Stimulated activated CD4-positive, alpha-beta T cell treated with anti-CD3 and anti-CD28 coated beads, Interleukin-1b, Interleukin-23, amount 100 ng/mL, for 1 hour (primary cell): ENCODE results near the gene DLG2.
"Not testable (repeated sequence)": the region's sequence is repeated elsewhere in the genome, so short reads cannot be mapped to it uniquely, and the experiment has no call there.

Experiments
- DNase-seq, 2 donors: peaks; one replicate each; pipeline ENCODE4 v3.0.0-alpha.2; 2020; ENCODE audit warnings: low read depth in 2 of 2

DLG2 gene

DNA sequence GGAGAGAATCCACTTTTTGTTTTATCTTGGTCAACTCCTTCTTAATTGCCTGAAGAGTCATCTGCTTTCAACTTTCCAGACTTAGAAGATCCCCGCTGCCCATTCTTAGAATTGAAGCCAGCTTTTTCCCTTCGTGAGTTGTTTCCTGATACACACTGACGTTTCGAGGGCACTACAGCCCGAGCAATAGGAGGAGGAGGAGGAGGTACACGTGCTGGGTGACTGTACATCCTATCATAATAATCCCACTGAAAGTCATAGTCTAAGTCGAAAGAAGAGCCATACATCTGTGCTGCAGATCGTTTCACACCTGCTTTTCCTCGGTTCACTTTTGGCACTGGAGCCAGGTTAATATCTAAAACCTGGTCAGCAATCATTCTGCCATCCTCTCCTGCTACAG lies 606.1 kb downstream of the DLG2 start:
- no peak for DNase-seq

DNA sequence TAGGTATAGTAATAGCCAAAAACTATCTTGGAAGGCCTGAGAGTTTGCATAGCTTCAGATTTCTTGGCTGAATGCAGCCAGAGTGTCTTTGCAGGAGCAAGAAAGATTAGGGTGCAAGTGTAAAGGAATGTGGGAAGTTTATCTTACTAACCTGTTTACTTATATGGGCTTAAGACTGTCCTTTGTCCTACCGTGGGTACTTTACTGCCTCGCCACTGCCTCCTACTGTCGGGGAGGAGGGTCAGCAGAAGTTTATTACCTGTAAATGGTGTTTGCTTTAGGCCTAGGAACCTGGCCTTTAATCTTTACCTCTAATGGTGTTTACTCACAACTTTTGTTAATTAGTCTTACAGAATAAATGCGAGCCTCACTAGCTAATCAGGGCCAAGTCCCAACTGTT lies 633.8 kb downstream of the DLG2 start:
- DNase-seq = no peak

GRCh38 chr11:84990141-84990540 lies 637.0 kb downstream of the DLG2 start:
- no peak for DNase-seq

DNA sequence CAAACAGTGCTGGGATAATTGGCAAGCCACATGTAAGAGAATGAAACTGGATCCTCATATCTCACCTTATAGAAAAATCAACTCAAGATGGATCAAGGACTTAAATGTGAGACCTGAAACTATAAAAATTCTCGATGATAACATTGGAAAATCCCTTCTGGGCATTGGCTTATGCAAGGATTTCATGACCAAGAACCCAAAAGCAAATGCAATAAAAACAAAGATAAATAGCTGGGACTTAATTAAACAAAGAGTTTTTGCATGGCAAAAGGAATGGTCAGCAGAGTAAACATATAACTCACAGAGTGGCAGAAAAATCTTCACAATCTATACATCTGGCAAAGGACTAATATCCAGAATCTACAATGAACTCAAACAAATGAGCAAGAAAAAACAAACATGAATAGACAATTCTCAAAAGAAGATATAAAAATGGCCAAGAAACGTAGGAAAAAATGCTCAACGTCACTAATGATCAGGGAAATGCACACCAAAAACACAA lies 639.4 kb downstream of the DLG2 start:
- DNase-seq = not testable (repeated sequence)

DNA sequence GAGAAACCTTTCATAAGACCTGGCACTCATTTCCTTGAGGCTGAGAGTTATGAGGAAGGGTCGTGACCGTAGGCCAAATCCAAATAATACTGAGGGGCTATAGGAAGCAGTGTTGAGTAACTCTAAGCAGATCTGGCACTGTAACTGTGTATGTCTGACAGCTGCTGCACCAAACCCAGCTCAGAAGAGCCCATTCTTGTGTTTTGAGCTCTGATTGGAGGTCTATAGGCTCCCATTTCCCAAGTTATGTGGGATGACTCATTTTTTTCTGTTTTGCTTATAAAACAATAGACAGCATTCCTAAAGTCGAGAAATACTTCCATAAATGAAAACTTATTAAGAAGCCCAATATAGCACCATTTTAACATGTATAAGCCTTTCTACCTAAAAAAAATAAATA lies 645.8 kb downstream of the DLG2 start:
- DNase-seq = no peak

DNA sequence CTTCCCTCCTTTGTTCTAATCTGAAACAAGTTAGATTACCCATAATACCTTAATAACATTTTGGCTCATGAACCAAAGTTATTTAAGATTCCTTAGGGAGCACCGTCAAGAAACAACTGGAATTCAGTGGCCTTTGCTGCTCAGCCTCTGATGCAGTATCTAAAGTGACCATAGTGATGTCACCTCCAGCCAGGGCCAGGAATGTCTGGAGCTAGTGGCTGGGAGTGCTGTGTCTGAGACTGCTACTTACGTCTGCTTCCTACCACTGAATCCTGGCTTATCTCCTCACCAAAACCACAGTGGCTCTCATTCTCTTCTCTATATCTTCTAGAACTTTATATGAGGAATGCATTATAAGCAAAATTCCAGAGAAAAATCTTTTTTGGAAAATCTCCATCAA lies 658.0 kb downstream of the DLG2 start:
- no peak for DNase-seq

DNA sequence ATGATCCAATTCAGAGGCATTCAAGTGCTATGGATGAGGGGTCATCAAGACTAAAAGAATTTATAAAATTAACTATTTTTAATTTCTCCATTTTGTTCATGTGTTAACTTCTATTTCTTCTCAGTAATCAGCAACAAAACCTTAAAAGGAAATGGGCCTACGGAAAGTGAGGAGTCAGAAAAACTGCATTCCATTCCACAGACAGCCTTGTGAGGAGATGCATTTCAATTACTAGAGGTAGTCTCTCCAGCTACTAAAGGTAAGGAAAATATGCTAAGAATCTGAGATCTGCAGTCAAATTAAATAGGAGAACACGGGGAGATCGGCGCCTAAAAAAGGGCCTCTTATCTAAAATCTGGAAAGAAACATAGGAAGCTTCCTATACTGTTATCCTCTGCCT lies 661.7 kb downstream of the DLG2 start:
- no peak for DNase-seq

- no peak for DNase-seq
Measured at GRCh38 chr11:84963240-84963639, 663.9 kb downstream of the DLG2 start.

DNA sequence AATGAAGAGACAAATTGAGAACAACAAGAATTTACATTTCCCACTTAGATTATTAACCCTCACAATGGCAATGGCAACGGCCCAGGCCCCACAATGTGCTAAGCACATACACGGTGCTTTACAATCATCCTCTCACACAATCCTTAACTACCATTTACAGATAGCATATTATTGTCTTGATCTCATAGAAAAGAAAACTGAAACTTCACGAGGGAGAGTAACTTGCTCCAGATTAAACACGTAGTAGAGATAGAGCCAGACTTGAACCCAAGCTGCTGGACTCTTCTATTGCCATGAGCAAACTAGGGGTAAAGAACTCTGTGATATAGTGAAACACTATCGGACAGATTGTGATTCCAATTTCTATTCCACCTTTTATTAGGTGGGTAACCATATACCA lies 665.1 kb downstream of the DLG2 start:
- DNase-seq = no peak

DNA sequence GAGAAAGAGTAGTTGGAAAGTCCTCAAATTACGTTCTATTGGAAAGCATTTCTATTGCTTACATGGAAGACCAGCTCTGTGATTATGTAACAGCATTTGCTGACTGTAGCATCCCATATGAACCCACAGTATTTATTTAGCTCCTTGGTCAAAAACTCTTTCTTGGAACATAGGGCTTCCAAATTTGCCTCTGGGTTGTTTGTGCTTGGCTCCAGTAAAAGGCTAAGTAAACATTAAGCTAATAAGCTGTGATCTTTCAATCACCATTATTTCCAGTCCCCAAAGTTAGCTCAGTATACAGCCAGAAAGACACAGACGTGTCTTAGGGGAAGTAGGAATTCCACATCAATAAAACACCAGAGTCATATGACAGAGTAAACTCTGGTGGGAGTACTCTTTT lies 668.8 kb downstream of the DLG2 start:
- DNase-seq = no peak

- DNase-seq = no peak
Measured at GRCh38 chr11:84950569-84951270, 676.4 kb downstream of the DLG2 start.

- no peak for DNase-seq
Measured at GRCh38 chr11:84947970-84948580, 679.1 kb downstream of the DLG2 start.

GRCh38 chr11:84947070-84947469 lies 680.1 kb downstream of the DLG2 start:
- no peak for DNase-seq

DNA sequence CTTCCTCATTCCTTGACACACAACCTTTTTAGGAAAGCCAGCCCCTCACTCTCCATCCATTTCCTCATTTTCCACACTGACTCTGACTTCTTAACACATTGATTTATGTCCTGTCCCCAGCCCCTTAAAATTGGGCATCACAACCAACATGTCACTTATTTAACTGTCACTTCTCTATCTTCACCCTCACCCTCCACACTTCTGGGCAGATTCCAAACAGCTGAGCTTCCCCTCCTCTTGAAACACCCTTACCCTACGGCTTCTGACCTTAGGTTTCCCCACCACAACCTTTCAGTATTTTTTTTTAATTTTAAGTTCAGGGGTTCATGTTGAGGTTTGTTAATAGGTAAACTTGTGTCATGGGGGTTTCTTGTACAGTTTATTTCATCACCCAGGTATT lies 696.3 kb downstream of the DLG2 start:
- no peak for DNase-seq

- no peak for DNase-seq
Measured at GRCh38 chr11:84929738-84930137, 697.4 kb downstream of the DLG2 start.

GRCh38 chr11:84924154-84924692 lies 702.9 kb downstream of the DLG2 start:
- DNase-seq = no peak

GRCh38 chr11:84923489-84923888 lies 703.7 kb downstream of the DLG2 start:
- no peak for DNase-seq

- DNase-seq = no peak
Measured at GRCh38 chr11:84922836-84923235, 704.3 kb downstream of the DLG2 start.

DNA sequence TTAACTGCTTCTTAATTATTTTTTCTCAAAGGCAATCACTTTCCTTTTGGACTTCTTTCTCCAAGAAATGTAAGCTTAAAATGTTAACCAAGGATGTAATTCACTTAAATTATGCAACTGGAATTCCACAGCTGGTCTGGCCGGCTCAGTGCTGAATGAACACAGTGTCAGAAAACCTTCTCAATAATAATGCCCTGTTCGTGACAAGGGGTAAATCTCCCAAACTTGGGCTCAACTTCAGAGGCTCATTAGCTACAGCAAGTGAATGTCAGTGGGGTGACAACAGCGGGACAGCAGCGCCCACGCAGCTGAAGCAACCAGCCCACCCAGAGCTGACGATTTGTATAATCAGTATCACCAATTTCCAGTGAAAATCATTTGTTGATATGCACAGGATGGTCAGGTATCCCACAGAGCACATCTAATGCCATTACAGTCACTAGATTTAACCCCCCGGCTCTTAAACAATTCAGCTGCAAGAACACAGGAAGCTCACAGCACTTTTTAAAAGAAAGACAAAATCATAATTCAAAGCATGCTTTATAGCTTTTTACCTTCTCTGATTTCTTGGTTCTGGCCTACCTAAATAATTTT lies 704.8 kb downstream of the DLG2 start:
- DNase-seq = no peak

DNA sequence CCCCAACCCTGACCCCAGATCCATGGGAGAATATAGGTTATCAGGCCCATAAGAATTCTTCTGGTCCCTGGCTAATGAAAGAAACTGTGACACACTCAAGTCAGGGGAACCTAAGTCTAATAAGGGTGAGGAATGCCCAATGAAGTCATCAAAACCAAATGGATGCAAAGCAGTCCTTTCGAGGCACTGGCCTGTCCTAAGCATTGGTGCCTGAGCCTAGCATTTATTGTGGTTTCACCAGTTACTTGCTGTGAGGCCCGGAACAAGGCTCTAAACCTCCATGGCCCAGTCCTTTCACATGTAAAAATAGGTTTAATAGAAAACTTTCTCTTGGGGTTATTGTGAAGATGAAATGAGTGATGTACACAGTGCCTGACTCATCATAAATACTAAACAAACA lies 712.6 kb downstream of the DLG2 start:
- no peak for DNase-seq

GRCh38 chr11:84909740-84910139 lies 717.4 kb downstream of the DLG2 start:
- no peak for DNase-seq

GRCh38 chr11:84906995-84907394 lies 720.1 kb downstream of the DLG2 start:
- DNase-seq = no peak

- no peak for DNase-seq
Measured at GRCh38 chr11:84905411-84905810, 721.7 kb downstream of the DLG2 start.
